ENCODE measurements around the gene RNF220.

DNA sequence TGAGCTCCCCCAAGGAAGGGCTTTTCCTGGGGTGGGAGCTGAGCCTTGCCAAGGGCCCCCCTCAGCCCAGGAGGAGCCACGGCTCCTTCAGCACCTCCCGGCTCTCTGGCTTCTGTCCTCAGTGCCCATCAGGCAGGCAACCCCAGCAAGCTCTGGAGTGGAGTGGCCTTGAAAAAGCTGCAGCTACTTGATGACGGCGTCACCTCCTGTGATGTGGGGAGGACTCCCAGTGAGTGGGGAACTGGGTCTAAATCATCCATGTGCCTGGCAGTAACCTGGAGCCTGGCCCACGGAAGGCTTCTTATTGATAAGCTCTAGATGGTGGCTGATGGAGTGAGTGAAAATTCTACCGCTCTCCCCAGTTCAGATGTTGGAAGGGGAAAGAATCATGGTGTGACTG, 154.9 kb downstream of the RNF220 start:
- TF ChIP-seq, protein P1, sequence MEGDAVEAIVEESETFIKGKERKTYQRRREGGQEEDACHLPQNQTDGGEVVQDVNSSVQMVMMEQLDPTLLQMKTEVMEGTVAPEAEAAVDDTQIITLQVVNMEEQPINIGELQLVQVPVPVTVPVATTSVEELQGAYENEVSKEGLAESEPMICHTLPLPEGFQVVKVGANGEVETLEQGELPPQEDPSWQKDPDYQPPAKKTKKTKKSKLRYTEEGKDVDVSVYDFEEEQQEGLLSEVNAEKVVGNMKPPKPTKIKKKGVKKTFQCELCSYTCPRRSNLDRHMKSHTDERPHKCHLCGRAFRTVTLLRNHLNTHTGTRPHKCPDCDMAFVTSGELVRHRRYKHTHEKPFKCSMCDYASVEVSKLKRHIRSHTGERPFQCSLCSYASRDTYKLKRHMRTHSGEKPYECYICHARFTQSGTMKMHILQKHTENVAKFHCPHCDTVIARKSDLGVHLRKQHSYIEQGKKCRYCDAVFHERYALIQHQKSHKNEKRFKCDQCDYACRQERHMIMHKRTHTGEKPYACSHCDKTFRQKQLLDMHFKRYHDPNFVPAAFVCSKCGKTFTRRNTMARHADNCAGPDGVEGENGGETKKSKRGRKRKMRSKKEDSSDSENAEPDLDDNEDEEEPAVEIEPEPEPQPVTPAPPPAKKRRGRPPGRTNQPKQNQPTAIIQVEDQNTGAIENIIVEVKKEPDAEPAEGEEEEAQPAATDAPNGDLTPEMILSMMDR (IDR thresholded peaks at IDR 0.05), result no peak
- TF ChIP-seq POLR2A (IDR thresholded peaks at IDR 0.05), result no peak

All from body of pancreas (tissue), 4 donors.